HL-60/S4 treated with phorbol 12-myristate 13-acetate at 8.2 ng/mL for 4 days and 3 days (cell line): ENCODE measurements around the gene IGF2R.

Experiments
- in situ Hi-C: fragments of 300-500 bp; cut with MboI; formaldehyde crosslinking; loops from 2 replicates; pipeline ENCODE4 v1.15.0; 2022; ENCODE audit warnings: low sequenced_read_pairs

IGF2R gene

DNA sequence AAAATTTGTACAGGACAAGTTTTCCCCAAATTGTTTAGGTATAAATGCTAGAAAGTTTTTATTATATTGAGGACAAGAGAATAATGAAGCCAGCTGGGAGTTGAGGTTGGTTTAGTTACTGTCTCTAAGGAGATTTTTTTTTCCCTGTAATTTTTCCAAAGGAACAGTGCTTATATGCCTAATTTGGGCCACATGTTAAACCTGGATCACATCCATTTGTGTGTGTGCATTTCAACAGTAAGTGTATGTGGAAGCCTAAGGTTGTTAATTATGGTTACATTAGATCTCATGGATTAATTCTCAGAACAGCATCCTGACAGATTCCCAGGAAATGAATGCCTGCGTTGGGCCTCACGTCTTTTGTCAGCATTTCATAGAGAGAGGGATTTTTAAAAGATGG, 4.5 kb downstream of the IGF2R start:
- in situ Hi-C loops = no loop called here

DNA sequence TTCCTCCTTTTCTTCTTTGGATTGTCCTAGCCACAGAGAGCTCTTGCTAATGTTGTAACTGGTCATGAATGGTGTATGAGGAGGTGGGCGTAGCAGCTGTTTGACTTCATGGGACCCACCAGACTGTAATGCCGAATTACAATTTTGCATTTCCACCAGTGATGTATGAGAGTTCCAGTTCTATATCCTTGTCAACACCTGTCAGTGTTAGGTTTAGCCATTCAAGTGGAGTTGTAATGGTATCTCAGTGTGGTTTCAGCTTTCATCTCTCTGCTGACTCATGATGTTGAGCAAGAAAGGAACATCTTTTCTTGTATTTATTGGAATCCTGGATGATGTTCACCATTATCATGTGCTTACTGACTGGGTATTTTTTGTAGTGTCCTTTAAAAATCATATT, 5.1 kb downstream of the IGF2R start:
- in situ Hi-C loops = no loop called here

DNA sequence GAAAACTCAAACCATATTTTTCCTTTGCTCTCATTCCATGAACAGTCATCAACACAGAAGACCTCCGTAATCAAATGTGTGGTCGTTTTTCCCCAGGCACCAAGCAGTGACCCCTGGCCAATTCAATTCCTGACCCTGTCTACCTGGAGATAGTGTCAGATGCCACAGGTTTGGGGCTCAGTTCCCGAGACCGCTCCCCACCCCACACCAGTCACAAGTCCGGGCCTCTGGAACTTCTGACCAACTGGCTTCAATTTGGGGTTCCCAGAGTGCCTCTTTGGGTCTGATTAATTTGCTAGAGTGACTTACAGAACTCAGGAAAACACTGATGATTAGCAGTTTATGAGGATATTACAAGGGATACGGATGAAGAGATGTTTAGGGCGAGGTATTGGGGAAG, 6.0 kb downstream of the IGF2R start:
- in situ Hi-C loops = no loop called here

DNA sequence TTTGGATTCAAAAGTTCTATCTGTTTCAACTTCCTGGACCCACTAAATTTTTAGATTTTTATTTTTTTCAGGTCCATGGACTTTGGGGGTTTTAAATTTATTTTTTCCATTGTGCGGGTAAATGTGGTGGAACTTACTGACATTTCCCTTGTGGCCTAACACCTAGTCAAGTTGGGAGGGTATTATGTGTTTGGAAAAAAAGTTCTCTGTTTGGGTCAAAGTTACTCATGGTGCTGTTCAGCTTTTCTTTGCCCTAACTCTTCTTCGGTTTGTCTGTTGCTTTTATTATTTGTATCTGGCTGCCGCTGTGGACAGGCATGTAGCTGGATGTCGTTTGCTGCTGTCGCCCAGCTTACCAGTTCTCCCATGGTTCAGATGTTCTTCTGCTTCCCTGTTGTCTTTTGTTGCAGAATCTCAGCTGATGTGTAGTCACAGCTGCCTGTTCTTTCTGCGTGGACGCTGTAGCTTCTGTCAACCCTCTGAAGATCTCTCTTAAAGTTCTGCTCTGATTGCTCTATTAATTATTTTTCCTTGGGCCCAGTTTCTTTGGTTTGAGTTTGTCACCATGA, 7.9 kb downstream of the IGF2R start:
- in situ Hi-C loops = no loop called here

DNA sequence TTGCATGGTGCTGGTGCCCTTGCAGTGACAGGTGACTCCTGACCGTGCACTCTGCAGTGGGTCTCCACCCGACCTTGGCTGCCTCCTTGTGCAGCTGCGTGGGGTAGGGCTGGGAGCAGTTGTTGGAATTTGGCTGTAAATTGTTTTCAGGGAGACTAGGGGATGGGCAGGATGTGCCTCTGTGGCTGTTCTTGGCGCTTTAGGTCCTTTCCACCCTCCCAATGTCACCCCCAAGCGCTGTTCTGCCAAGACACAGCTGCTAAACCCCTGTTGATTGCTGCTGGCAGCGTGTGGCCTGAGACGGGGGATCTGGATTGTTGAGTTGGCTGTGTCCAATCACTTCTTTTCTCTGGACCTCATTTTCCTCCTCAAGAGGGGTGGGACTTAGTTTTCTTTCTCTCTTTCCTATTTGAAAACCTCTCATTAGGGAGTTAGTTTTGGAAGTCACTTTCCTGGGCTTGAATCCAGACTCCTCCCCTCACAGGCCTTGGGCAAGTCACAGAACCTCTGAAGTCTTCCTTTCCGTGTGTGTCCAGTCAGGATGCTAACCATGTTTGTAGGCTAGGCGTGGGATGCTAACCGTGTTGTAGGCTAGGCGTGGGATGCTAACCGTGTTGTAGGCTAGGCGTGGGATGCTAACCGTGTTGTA, 8.5 kb downstream of the IGF2R start:
- in situ Hi-C loops = no loop called here

DNA sequence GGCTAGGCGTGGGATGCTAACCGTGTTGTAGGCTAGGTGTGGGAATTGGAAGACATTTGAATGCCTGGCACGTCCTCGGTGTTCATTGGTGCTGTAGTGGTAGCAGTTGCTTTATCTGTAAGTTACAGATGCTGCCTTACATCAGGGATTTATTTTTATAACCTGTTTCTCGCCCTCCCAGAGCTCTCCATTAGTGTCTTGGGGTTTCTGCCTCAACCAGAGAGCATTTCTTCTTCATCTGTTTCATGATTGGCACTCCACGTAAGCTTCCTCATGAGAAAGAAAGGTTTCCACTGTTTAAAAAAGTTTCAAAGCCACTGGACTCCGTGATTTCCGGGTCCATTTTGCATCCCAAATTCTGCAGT, 9.0 kb downstream of the IGF2R start:
- in situ Hi-C loops = no loop called here

DNA sequence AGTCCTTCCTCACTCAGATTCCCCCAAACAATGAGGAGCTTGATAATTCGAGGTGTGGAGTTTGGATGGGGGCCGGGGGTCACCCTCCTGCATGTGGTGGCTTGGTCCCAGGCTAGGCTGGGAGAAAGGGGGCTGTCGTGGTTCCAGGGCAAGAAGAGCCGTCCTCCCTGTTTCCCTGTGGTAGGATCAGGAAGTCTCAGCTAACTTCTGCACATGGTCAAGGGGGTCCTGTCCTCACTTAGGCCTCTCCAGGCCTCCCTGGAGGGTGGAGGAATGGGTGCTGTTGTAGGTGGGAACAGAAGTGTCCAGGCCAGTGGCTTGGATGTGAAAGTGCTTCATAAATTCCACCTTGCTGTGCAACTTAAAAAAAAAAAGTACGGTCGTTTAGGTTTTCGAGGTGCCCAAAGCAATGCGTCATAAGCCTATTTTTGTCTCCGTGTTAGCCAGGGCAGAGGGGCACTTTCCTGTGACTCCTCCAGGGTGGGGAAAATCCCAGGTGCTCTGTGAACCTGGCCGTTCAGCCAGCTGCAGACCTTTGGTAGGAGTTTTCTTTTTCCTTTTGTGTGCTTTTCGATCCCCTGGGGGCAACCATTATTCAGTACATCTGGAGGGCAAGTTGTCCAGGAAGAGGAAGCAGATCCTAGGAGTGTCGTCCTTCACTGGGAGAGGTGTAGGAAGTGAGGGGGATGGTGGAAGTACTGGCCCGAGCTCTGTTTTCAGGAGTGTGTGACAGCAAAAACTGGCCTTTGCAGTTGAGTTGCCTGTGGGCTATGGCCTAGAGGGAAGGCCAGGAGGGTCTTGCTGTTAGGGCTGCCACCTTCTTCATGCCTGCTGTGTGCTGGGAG, 9.6 kb downstream of the IGF2R start:
- in situ Hi-C loops = no loop called here

DNA sequence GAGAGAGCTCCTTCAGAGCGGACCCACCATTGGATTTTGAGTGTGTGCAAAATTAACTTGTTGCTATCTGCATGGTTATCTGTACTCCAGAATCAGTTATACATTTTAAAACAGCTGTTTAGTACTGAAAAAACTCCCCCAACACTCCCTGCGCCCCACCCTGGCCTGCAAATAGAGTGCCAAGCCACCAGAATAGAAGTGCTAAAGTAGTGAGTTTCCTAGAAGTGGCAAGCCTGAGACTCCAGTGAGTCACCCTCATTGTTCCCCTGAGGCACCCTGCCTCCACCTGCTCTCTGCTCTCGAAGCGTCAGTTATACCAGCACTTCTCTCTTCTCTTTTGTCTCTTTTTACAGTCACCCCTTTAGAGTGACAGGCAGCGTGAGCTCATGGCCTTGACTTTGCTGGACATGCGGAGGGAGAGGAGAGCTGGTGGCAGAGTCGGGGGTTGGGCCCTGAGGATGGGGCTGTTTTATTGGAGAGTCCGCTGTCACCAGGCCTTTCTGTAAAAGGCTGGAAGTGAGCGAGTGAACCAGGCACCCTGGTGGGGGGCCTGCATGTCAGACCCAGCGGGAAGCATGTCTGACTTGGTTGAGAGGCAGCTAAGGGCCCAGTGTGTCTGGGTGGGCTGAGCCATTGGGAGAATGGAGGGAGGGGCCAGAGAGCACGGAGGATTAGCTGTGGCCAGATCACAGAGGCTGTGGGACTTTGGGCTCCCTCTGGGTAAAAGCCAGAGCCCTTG, 10.4 kb downstream of the IGF2R start:
- in situ Hi-C loops = no loop called here

DNA sequence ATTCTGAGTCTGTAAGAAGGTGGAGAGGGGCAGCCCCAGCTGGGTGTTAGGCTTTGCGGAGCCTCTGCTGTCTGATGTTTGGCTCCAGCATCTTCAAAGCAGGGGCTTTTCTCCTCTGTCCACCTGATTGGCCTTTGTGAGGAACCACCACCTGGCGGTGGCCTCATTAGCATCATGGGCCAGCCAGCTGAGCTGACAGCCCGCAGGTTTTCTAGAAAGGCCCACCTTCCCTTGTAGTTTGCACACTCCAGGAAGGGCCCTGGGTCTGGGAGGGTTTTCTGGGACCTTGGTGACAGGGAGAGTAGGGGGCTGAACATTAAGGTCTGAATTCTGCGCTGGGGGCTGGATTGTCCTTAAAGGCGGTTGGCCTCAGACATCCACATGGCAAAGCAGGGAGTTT, 11.6 kb downstream of the IGF2R start:
- in situ Hi-C loops = no loop called here

DNA sequence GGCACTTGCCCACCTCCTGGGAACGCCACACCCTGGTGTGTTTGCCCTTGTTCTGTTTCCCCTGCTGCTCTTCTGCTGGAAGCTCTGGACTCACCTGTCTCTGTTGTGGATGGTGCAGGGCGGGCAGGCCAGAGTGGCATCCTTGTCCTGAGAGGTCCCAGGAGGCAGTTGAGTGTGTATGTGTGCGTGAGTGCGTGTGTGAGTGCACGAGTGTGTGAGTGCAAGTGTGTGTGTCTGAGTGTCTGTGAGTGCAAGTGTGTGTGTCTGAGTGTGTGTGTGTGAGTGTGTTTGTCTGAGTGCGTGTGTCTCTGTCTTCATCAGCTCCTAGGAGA, 12.2 kb downstream of the IGF2R start:
- in situ Hi-C loops = no loop called here

DNA sequence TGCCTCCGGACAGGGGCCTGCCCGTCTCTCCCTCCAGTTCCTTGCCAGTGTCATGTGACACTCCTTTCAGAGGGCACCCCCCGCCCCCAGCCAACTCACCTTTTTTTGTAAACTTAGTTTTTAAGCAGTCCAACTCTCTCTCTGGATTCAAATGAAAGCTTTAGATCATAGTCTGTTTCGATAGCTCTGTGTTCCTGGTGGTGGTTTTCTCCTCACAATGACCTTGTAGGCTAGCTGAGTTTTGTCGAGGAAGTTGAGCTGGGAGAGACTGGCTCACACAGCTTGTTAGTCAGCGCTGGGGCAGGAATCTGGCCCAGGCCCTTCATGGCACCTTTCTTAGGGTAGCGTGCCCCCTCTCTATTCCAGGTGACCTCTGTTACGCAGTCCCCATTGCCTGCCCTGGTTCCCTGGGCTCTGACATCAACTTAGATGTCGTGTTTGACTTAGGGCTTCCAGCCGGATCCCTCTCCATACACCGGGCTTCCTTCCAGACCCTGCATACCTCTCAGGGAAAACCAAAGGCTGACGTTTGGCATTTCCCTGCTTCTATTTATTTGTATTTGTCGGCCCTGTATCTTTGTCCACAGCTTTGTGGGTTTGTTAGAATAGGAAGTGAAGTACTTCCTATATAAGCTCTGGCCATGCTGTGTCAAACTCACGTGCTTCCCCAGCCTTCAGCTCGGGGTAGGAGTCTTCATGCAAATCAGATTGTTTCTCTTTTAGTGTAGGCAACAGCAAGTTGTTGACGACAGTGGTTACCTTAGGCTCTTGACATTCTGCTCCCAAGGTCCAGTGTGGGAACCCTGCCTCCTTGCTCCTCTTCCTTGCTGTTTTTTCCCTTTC, 12.7 kb downstream of the IGF2R start:
- in situ Hi-C loops = no loop called here

DNA sequence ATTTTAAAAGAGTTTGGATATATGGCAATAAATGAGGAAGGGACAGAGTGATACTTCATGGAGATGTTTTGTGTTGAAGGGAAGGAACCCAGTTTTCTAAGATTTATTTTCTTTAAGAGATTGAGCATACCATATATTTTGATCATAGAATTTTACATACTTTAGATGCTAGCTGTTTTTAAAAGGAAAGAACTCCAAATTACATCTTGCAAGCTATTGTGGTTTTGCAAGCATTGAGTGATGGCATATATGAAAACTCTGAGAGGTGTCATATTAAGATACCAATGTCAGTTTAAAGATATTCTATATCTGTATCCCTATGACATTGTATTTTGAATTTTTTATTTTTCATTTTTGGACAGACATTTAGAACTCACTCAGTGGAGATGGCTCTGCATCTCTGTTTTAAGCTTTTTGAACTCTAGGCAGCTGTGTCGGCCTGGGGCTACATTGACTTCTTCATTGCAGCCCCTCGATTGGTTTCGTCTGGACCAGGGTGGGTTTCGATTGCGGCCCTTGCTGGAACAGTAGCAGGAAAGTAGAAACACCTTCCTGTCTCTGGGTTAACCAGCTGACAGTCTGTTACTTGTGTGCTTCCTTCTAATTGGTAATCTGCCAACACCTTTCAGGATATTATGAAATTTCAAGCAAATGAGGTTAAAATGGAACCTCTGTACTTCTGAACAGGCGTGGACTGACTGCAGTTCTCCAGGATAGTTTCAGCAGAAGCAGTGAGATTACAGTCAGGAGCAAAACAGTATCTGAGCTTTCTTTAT, 14.0 kb downstream of the IGF2R start:
- in situ Hi-C loops = no loop called here

DNA sequence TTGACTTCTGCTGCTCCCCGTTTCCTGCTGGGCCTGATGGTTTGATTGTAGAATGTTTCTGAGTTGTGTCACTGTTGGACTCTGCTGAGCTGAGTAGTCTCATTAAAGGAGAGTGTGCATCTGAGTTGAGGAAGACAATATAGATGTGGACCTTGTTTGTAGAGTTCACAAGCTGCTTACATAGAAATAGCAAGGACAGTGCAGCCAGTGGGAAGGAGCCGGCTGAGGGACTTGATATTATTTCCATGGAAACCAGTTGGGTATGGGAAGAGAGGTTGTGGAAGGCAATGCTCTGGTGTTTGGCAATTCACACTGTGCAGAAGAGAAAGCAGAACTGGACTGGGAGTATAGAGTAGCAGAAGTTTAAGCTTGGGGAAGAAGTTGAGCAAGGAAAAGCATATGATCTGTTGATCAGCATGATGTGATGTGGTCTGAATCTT, 14.8 kb downstream of the IGF2R start:
- in situ Hi-C loops = no loop called here

DNA sequence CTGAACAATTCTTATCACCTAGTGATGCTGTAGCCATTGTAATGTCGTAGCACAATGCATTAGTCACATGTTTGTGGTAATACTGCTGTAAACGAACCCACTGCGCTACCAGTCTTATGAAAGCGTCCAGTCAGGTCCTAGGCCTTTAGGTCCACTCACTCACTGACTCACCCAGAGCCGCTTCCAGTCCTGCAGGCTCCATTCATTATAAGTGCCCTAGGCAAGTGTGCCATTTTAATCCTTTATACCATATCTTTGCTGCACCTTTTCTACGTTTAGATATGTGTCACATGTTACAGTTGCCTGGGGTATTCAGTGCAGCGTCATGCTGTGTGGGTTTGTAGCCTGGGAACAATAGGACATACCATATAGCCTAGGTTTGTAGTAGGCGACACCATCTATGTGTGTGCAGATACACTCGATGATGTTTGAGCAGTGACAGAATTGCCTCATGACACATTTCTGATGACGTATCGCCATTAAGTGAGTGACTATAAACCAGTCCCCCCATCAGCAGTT, 15.4 kb downstream of the IGF2R start:
- in situ Hi-C loops = no loop called here

DNA sequence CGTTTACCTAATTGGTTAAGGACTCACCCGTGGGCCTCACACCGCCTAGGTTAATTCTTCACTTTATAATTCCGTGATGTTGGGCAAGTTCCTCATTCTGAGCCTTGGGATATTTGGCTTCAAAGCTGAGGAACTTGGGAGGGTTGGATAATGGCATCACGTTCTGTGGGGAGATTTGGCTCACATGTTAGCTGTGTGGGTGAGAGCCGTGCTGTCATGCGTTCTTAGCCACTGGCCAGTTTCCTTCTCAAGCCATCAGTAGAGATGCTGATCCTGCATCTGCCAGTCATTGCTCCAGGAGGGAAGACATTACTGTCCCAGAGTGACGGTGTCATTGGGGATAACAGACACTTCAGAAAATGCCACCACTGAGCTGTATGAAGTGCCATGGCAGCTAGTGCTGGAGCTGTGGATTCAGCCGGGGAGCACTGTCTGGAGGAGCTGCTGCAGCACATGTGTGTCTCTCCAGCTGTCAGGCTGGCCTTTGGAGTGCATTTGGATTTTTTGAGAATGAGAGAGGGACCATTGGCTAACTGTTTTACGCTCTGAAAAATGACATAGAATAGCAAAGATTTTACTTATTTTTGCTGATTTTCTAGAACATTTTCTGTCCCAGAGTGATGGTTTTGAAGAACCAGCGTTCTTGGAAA, 16.5 kb downstream of the IGF2R start:
- in situ Hi-C loops = no loop called here

DNA sequence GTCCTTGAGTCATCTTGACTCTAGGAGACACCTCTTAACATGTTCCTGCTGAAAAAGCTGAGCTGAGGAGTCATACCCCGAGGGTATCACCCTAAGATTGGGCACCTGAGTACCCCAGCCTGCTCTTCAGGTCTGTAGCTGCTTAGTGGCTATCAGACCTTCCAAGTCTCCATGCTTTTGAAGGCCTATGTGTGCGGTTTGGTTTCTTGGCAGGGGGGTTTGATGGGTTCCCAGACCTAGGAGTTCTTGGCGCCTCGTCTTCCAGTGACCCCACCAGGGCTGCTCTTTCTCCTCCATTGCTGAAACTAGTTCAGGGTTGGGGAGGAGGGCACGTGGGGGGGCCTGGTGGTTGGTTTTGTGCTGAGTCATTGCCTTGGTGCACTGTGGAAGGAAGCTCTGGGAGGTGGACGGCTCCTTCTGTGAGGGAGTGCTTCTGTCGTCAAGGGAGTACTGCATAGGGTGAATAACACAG, 20.1 kb downstream of the IGF2R start:
- in situ Hi-C loops = no loop called here

DNA sequence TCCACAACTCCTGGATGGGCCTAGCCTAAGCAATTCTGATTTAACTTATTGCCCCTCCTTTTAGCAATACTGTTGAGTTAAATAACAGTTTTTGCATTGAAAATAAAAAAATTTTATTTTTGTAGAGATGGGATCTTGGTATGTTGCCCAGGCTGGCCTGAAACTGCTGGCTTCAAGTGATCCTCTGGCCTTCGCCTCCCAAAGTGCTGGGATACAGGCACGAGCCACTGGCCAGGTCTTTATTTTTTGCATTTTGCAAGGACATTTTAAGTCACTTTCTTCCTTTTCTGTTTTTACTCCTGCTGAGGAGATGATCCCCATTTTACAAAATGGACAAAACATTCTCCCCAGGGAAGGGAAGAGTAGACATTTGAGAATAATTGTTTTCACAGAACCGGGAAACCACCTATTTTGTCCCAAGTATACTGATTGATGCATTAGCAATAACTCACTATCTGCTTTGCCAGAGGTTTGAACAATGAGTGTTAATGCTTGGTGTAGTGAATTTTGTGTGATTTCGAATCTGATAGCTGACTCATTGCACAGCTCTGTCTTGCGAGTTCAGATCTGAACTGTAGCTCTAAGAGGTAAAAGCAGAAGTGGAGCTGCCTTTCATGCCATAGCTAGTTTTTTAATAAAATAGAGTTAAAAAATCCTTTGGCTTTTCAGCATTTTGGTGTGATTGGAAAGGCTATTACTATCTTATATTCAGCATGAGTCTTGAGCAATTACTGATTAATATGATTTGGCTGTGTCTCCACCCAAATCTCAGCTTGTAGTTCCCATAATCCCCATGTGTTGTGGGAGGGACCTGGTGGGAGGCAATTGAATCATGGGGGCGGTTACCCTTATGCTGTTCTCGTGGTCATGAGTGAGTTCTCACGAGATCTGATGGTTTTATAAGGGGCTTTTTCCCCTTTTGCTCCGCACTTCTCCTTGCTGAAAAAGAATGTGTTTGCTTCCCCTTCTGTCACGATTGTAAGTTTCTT, 20.9 kb downstream of the IGF2R start:
- in situ Hi-C loops = no loop called here

DNA sequence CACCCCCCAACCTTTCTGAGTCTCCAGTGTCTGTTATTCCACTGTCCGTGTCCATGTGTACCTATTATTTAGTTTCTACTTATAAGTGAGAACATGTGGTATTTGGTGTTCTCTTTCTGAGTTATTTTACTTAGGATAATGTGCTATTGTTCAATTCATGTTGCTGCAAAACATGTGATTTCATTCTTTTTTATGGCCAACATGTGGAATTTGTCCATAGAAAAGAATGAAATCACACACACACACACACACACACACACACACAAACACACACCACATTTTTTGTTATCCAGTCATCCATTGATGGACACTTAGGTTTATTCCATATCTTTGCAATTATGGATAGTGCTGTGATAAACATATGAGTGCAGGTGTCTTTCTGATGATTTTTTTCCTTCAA, 23.5 kb downstream of the IGF2R start:
- in situ Hi-C loops = no loop called here
